Activated CD4-positive, alpha-beta T cell treated with anti-CD3 and anti-CD28 coated beads, Interleukin-2, amount 10 ng/mL, durations not matched to agents 24 days and 14 days (primary cell): ENCODE data around the gene RYR3. TPM values are rescaled to one million over a fixed set of nuclear protein-coding genes. Genes with fewer than 3 reads are reported as not detected.

Experiments used
- DNase-seq: peaks from one replicate; pipeline ENCODE4 v3.0.0; 2022
- H3K27ac Mint-ChIP-seq: one replicate; pipeline ENCODE4 v1.8.0; 2022; ENCODE audit warnings: mild to moderate bottlenecking, mixed read lengths
- H3K27me3 Mint-ChIP-seq: one replicate; pipeline ENCODE4 v1.8.0; 2022; ENCODE audit warnings: mixed read lengths
- H3K36me3 Mint-ChIP-seq: one replicate; pipeline ENCODE4 v1.8.0; 2022; ENCODE audit warnings: low read depth, mild to moderate bottlenecking, mixed read lengths
- H3K4me1 Mint-ChIP-seq: one replicate; pipeline ENCODE4 v1.8.0; 2021; ENCODE audit warnings: mixed read lengths
- H3K4me3 Mint-ChIP-seq: one replicate; pipeline ENCODE4 v1.8.0; 2022; ENCODE audit warnings: mild to moderate bottlenecking, moderate library complexity, mixed read lengths
- H3K9me3 Mint-ChIP-seq: one replicate; pipeline ENCODE4 v1.8.0; 2021; ENCODE audit warnings: mixed read lengths
- intact Hi-C: fragments of 100-400 bp; cut with micrococcal nuclease; formaldehyde crosslinking; loops from one replicate; pipeline ENCODE4 v1.15.1; 2023
- total RNA-seq: library from RNA; stranded (reverse); gene quantifications from 2 replicates; pipeline ENCODE4 v1.2.3, GENCODE V29; 2022

The RYR3 gene
- total RNA-seq, 1 donor from 2014 or later = not detected

DNA sequence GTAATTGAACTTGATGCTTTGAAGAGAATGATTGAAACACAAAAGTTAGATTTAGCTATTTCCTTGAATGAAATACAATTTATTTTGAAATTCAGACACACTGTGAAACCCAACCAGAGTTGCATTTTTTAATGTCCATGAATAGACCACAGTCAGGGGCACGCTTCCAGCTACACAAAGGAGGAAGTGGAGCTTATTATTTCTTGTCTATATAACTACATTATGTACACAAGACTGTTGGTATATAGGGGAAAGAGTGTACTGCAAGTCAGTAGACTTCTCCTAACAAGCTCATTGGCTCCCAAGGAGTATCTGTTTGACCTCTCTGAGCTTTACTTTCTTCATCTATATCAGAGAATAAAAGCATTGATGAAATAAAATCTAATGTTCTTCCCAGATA lies 326.2 kb downstream of the RYR3 start:
- DNase-seq = no peak

DNA sequence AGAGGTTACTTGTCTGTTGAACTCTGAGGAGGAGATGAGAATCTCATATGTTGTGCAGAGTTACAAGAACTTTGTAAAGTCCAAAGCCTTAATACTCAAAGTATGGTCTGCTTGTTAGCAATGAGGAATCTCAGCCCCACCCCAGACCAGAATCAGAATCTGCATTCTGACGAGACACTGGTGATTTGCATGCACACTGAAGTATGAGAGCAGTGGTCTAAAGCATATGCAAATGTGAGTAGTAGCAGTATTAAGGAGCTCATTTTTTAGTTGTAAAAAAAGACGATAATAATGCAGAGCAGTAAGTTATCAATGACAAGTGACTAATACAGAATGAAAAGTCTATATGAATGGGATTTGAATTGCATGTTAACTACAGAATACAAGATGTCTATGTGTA lies 327.7 kb downstream of the RYR3 start:
- intact Hi-C loops = no loop called here
- Mint-ChIP-seq H3K9me3 (no peaks in the 10 kb centered on the region), H3K36me3 (no peaks in the 10 kb centered on the region), H3K4me1 (no peaks in the 10 kb centered on the region), H3K27ac (no peak overlapping the region), H3K4me3 (no peak overlapping the region), H3K27me3 (peaks cover 2% of the 10 kb centered on the region)
- no peak for DNase-seq

More for the DNA sequence above, 326.2 kb downstream of the RYR3 start:
- H3K27me3 Mint-ChIP-seq = peaks cover 2% of the 10 kb centered on the region
- H3K36me3 Mint-ChIP-seq = no peaks in the 10 kb centered on the region
- H3K27ac Mint-ChIP-seq = no peak overlapping the region
- H3K4me3 Mint-ChIP-seq = no peak overlapping the region
- intact Hi-C loops = no loop called here
- no peaks in the 10 kb centered on the region for H3K9me3 Mint-ChIP-seq
- no peaks in the 10 kb centered on the region for H3K4me1 Mint-ChIP-seq

DNA sequence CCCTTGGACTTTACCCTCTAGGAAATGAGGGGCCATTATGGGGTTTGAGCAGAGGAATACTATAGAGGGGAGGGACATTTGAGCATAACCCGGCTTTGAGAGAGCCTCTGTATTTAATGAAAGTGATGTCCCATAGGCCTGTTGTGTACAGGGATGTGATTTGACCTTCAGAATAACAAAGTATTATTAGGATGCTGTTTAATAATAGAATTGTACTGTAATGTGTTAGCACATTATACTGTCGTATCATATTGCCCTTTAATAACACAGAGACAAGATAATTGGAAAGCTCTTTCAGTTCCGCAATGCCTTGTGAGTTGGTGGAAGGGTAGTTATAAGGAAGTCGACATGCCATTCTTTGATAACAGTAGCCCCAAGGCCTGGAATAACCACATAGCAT lies 328.3 kb downstream of the RYR3 start:
- Mint-ChIP-seq H3K9me3 (no peaks in the 10 kb centered on the region), H3K27ac (no peak overlapping the region), H3K36me3 (no peaks in the 10 kb centered on the region), H3K4me3 (no peak overlapping the region), H3K4me1 (no peaks in the 10 kb centered on the region), H3K27me3 (peaks cover 2% of the 10 kb centered on the region)
- intact Hi-C loops = no loop called here
- no peak for DNase-seq

DNA sequence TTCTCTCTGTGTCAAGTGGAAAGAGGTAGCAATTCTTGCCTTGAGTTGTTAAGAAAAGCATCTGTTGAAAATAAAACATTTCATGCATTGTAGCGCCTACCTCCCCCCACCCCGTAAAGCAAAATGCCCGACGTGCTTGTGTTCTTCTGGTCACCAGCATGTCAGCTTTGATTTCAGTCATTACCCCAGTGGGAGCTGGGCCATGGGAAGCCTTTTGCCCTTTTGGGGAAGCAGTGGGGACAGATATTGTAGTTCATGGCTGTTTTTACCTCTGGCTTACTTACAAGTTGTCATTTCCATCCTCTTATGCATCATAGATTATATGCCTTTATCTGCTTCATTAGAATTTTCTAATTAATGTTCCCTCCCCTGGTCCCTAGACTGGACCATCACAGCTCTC lies 328.7 kb downstream of the RYR3 start:
- Mint-ChIP-seq H3K4me1 (no peaks in the 10 kb centered on the region), H3K9me3 (no peaks in the 10 kb centered on the region), H3K27me3 (peaks cover 2% of the 10 kb centered on the region), H3K4me3 (no peak overlapping the region), H3K36me3 (no peaks in the 10 kb centered on the region), H3K27ac (no peak overlapping the region)
- intact Hi-C loops = no loop called here
- no peak for DNase-seq

DNA sequence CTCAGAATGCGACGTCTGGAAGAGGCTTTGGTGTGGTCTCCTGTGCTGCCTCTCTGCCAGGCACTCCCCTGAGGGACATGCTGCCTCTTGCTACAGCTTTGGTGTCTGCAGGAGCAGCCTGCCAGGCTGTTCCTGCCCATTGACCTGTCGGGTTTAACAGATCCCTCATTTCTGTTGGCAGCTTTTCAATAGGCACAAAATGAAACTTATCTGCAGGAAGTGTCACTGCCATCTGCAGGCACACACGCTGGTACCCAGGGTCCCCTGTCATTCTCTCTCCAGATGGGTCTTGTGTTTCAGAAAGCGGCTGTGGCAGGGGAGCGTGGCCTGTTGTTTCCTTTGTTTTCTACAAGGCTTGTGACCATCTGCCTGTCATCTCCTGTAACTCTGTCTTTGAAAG lies 329.2 kb downstream of the RYR3 start:
- no peaks in the 10 kb centered on the region for H3K36me3 Mint-ChIP-seq
- H3K27ac Mint-ChIP-seq = no peak overlapping the region
- intact Hi-C loops = no loop called here
- no peak overlapping the region for H3K4me3 Mint-ChIP-seq
- H3K9me3 Mint-ChIP-seq = no peaks in the 10 kb centered on the region
- H3K27me3 Mint-ChIP-seq = peaks cover 2% of the 10 kb centered on the region
- H3K4me1 Mint-ChIP-seq = no peaks in the 10 kb centered on the region
- no peak for DNase-seq

DNA sequence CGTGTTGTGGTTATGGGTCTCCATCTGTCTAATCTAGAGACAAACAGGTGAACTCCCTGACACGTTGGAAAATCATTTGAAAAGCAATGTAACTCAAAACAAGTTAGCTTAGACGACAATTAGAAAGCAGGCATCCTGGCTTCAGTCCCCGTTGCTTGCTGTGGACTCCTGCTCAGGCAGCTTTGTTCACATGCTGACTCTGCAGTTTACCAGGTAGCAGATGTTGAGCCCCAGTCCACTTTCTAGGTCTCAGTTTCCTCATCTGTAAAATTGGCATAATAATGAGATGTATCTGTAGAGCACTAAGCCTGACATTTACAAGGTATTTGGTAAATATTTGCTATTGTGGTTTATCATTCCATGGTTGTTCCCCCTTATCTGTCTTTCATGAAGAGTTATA lies 330.3 kb downstream of the RYR3 start:
- Mint-ChIP-seq H3K27ac (no peak overlapping the region), H3K4me3 (no peak overlapping the region), H3K9me3 (no peaks in the 10 kb centered on the region), H3K36me3 (no peaks in the 10 kb centered on the region), H3K27me3 (peaks cover 2% of the 10 kb centered on the region), H3K4me1 (no peaks in the 10 kb centered on the region)
- intact Hi-C loops = no loop called here
- DNase-seq = no peak

DNA sequence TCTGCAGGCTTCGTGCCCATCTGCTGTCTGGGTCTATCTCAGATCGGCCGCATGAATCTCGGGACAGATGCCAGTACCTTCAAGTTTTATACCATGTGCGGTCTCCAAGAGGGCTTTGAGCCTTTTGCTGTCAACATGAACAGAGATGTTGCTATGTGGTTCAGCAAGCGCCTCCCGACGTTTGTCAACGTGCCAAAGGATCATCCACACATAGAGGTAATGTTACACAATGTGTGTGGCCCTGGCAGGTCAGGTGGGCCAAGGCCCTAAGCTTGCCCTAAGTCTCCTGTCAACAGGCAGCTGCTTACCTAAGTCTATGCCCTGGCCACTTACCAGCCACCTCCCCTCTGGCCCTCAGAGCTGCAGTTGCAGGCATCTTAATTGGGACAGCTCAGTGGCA lies 333.5 kb downstream of the RYR3 start:
- Mint-ChIP-seq H3K36me3 (no peaks in the 10 kb centered on the region), H3K4me1 (no peaks in the 10 kb centered on the region), H3K9me3 (no peaks in the 10 kb centered on the region), H3K4me3 (no peak overlapping the region), H3K27me3 (peaks cover 2% of the 10 kb centered on the region), H3K27ac (no peak overlapping the region)
- intact Hi-C loops = no loop called here
- no peak for DNase-seq

DNA sequence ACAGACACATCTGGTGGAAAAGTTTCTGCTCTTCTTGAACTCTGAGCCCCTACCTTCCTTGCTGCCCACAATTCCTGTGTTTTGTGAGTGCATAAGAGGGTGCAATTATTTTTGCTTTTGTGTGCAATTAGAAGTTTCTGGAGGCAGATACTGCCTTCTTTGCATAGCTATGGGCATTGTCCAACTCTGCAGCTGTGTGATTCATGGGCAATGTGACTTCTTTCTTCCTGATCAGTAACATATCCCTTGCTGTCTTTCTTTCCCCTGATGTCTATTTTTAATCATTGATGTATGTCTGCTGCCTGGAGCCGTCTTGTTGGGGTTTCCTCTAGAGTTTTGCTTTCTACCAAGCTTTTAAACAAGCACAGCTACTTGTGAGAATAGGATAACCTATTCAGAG lies 336.0 kb downstream of the RYR3 start:
- no peaks in the 10 kb centered on the region for H3K9me3 Mint-ChIP-seq
- H3K4me3 Mint-ChIP-seq = no peak overlapping the region
- H3K4me1 Mint-ChIP-seq = no peaks in the 10 kb centered on the region
- DNase-seq = no peak
- H3K36me3 Mint-ChIP-seq = no peaks in the 10 kb centered on the region
- intact Hi-C loops = no loop called here
- no peak overlapping the region for H3K27ac Mint-ChIP-seq
- no peaks in the 10 kb centered on the region for H3K27me3 Mint-ChIP-seq

DNA sequence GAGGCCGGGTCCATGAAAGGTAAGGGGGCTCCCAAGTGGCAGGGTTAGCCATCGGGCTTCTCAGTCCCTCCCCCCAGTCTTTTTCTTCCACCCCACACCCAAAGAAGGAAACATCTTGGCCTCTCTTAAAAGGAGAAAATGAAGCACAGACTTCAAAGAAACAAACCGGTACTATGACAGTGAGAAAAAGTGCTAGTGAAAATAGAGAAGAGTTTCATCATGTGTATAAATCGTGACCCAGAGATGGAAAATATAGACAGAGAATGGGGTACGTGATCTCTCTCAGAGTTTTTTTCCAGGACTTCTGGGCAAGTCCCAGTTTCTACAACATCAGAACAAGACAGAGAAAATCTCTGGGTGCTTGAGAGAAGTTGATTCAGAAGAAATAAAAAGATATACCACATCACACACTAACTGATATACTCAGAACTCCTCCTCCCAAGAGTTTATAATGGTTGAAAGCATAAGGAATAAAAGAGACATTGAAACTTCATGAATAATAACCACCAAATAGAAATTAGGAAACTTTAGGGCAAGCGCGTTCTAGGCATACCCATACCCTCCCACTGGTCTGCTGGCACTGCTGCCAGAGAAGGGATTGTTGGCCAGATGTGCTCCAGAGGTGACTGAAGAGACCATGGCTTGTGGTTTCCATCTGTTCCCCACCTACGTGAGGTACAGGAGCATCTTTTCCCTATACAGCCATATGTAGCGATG lies 338.6 kb downstream of the RYR3 start:
- DNase-seq = no peak
- intact Hi-C loops = no loop called here
- Mint-ChIP-seq H3K27ac (no peak overlapping the region), H3K27me3 (no peaks in the 10 kb centered on the region), H3K4me1 (no peaks in the 10 kb centered on the region), H3K36me3 (no peaks in the 10 kb centered on the region), H3K9me3 (no peaks in the 10 kb centered on the region), H3K4me3 (no peak overlapping the region)

DNA sequence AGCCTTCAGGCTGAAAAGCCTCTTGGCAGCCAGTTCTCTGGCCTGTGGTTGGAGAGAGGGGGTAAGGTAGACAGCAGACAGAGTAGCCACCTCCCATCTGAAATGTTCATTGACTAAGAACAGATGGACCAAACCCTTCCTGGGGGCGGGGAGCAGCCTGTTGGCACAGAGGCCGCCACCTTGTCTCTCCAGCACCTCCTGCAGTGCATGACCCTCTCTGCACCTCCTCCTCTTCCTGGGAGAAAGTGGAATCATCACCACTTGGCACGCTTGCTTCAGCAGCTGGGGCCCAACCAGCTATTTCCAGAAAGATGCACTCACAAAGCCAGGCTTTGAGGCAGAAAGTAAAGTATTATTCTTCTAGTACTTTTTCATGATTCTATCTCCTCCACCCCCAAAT lies 344.1 kb downstream of the RYR3 start:
- H3K9me3 Mint-ChIP-seq = no peaks in the 10 kb centered on the region
- intact Hi-C loops = no loop called here
- DNase-seq = no peak
- H3K27me3 Mint-ChIP-seq = no peaks in the 10 kb centered on the region
- no peaks in the 10 kb centered on the region for H3K36me3 Mint-ChIP-seq
- no peak overlapping the region for H3K4me3 Mint-ChIP-seq
- H3K27ac Mint-ChIP-seq = no peak overlapping the region
- no peaks in the 10 kb centered on the region for H3K4me1 Mint-ChIP-seq

DNA sequence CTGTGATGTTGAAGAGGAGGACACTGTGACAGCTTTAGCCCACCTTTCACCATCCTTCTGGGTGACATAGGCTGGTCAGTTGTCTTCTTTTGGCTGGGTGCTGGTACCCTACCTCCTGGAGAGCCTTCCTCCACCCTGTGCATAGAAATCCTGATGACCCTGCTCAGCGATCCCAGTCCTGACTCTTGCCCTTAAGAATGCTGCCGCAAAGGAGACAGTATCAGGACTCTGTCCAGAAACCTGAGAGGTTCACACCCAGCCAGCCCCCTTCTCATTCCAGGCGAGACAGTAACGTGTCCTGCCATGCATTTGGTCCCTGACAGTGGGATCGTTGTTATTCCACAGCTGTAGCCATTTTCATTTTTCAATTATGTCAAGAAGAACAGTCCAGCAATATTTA lies 344.7 kb downstream of the RYR3 start:
- H3K36me3 Mint-ChIP-seq = no peaks in the 10 kb centered on the region
- H3K27me3 Mint-ChIP-seq = no peaks in the 10 kb centered on the region
- intact Hi-C loops = no loop called here
- H3K27ac Mint-ChIP-seq = no peak overlapping the region
- H3K9me3 Mint-ChIP-seq = no peaks in the 10 kb centered on the region
- no peak for DNase-seq
- H3K4me1 Mint-ChIP-seq = no peaks in the 10 kb centered on the region
- no peak overlapping the region for H3K4me3 Mint-ChIP-seq

DNA sequence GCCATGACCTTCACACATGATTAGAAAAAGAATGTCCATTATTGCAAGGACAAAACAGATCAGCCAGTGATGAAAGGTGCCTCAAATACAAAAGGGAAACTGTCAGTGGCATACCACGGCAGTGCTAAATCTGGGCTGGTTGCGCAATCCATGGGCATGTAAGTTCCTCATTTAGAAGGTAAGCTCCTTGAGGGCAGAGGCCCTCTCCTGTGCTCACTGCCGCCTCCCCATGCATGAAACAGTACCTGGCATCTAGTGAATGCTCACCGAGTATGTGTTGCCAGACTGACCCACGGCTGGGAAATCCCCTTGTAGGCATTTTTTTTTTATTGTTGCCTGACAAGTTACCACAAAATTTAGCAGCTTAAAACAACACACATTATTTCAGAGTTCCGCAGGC lies 345.4 kb downstream of the RYR3 start:
- no peak for DNase-seq
- no peak overlapping the region for H3K27ac Mint-ChIP-seq
- no peaks in the 10 kb centered on the region for H3K4me1 Mint-ChIP-seq
- H3K27me3 Mint-ChIP-seq = no peaks in the 10 kb centered on the region
- intact Hi-C loops = no loop called here
- H3K36me3 Mint-ChIP-seq = no peaks in the 10 kb centered on the region
- no peak overlapping the region for H3K4me3 Mint-ChIP-seq
- no peaks in the 10 kb centered on the region for H3K9me3 Mint-ChIP-seq

DNA sequence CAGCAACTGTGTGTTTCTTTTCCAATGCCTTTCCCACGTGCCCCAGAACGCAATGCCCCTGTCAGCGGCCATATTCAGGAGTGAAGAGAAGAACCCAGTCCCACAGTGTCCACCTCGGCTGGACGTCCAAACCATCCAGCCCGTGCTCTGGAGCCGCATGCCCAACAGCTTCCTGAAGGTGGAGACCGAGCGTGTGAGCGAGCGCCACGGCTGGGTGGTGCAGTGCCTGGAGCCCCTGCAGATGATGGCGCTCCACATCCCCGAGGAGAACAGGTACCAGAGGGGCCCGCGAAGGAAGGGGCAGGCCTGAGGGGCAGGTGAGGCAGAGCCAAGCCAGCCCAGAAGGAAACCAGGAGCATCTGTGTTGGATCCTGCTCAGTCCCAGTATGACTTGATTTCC lies 349.4 kb downstream of the RYR3 start:
- Mint-ChIP-seq H3K4me3 (no peak overlapping the region), H3K27me3 (no peaks in the 10 kb centered on the region), H3K27ac (no peak overlapping the region), H3K4me1 (no peaks in the 10 kb centered on the region), H3K9me3 (no peaks in the 10 kb centered on the region), H3K36me3 (no peaks in the 10 kb centered on the region)
- DNase-seq = no peak
- intact Hi-C loops = no loop called here

DNA sequence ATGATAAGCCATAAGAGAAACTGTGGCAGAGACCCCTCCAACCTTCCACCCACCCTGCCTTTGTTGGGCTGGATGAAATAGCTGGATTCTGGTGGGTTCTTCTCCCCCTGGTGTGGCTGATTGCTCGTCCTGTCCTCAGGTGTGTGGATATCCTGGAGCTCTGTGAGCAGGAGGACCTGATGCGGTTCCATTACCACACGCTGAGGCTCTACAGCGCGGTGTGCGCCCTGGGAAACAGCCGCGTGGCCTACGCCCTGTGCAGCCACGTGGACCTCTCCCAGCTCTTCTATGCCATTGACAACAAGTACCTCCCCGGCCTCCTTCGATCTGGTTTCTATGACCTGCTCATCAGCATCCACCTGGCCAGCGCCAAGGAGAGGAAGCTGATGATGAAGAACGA lies 351.2 kb downstream of the RYR3 start:
- no peaks in the 10 kb centered on the region for H3K9me3 Mint-ChIP-seq
- no peak overlapping the region for H3K27ac Mint-ChIP-seq
- no peak for DNase-seq
- intact Hi-C loops = no loop called here
- no peaks in the 10 kb centered on the region for H3K36me3 Mint-ChIP-seq
- peaks cover 2% of the 10 kb centered on the region for H3K27me3 Mint-ChIP-seq
- no peaks in the 10 kb centered on the region for H3K4me1 Mint-ChIP-seq
- H3K4me3 Mint-ChIP-seq = no peak overlapping the region

DNA sequence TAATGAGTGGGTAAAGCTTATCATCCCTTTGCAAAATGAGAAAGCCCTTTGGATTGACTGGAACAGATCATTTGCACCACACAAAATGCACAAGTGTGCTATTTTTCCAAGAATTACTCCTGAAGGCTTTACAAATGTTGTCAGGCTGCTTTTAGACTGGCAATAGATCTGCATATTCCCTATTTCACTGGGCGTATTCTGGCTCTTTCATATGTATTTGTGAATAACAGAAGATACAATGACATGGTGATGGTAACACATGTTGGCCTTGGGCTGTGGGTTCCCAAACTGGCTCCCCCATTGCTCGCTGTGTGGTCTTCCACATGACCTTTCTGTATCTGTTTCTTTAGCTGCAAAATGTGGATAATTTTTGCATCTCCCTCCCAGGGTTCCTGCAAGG lies 354.2 kb downstream of the RYR3 start:
- H3K4me3 Mint-ChIP-seq = no peak overlapping the region

More for the DNA sequence above, 354.2 kb downstream of the RYR3 start:
- no peaks in the 10 kb centered on the region for H3K36me3 Mint-ChIP-seq
- H3K27me3 Mint-ChIP-seq = peaks cover 2% of the 10 kb centered on the region
- H3K9me3 Mint-ChIP-seq = no peaks in the 10 kb centered on the region
- intact Hi-C loops = no loop called here
- no peaks in the 10 kb centered on the region for H3K4me1 Mint-ChIP-seq
- no peak for DNase-seq
- no peak overlapping the region for H3K27ac Mint-ChIP-seq
